OCI-LY7 (cell line): ENCODE measurements around the gene PLCL1. TPM values are rescaled to one million over a fixed set of nuclear protein-coding genes. Genes with fewer than 3 reads are reported as not detected.
"Not testable (repeated sequence)": the region's sequence is repeated elsewhere in the genome, so short reads cannot be mapped to it uniquely, and the experiment has no call there.

Experiments used
- BruUV-seq: library from RNA; stranded (reverse); fragments of 400-500 nt; replicated peaks from 2 replicates; lab custom pipeline; 2021; lab: Mats Ljungman, UMichigan
- CTCF ChIA-PET: fragments of 300-600 bp; sonication (Branson Sonifier 250); formaldehyde crosslinking; loops from one replicate; lab custom pipeline; 2022; ENCODE audit warnings: antibody characterized with exemption; ENCODE audit not compliant: unreplicated experiment; lab: Charles Lee
- POLR2A ChIA-PET: fragments of 300-600 bp; sonication (Branson Sonifier 250); formaldehyde crosslinking; loops from one replicate; lab custom pipeline; 2022; ENCODE audit warnings: antibody characterized with exemption; lab: Charles Lee
- DNase-seq: peaks from one replicate; pipeline ENCODE4 v3.0.0-alpha.2; 2015; ENCODE audit warnings: low spot score
- H2AFZ ChIP-seq: fragments of 200-600 bp; sonication (generic), shearing (Covaris generic); 2 replicates; pipeline ENCODE4 v1.6.1; 2014; ENCODE audit warnings: mild to moderate bottlenecking, antibody characterized with exemption, low read length, moderate library complexity
- H3K27ac ChIP-seq: fragments of 200-600 bp; sonication (generic); 2 replicates; pipeline ENCODE4 v1.5.1; 2014; ENCODE audit warnings: mixed run types, low read depth, mild to moderate bottlenecking, moderate library complexity, low read length, inconsistent platforms; ENCODE audit not compliant: poor library complexity, severe bottlenecking
- H3K36me3 ChIP-seq: fragments of 200-600 bp; sonication (generic); 2 replicates; pipeline ENCODE4 v1.6.1; 2014; ENCODE audit warnings: mild to moderate bottlenecking, antibody characterized with exemption, low read length, moderate library complexity, mixed read lengths; ENCODE audit not compliant: insufficient read depth
- H3K4me1 ChIP-seq: fragments of 200-600 bp; sonication (generic); 2 replicates; pipeline ENCODE4 v1.5.1; 2014; ENCODE audit warnings: mild to moderate bottlenecking, low read length; ENCODE audit not compliant: insufficient read depth, poor library complexity, severe bottlenecking
- H3K4me2 ChIP-seq: fragments of 200-600 bp; sonication (generic); 2 replicates; pipeline ENCODE4 v1.6.1; 2014; ENCODE audit warnings: mild to moderate bottlenecking, low read length
- H3K4me3 ChIP-seq: fragments of 200-600 bp; sonication (generic); 2 replicates; pipeline ENCODE4 v1.5.1; 2014; ENCODE audit warnings: mild to moderate bottlenecking, low read depth, low read length; ENCODE audit not compliant: poor library complexity, severe bottlenecking
- H3K79me2 ChIP-seq: fragments of 200-600 bp; sonication (generic); 2 replicates; pipeline ENCODE4 v1.6.1; 2016; ENCODE audit warnings: low read depth, mild to moderate bottlenecking, low read length, moderate library complexity, mixed read lengths; ENCODE audit not compliant: insufficient read depth
- H3K9me2 ChIP-seq: fragments of 200-600 bp; sonication (generic); 2 replicates; pipeline ENCODE4 v1.6.1; 2016; ENCODE audit warnings: mild to moderate bottlenecking, low read length, mixed read lengths; ENCODE audit not compliant: insufficient read depth
- H3K9me3 ChIP-seq: fragments of 200-600 bp; sonication (generic); 2 replicates; pipeline ENCODE4 v1.6.1; 2014; ENCODE audit warnings: mild to moderate bottlenecking, mixed run types, low read length, mixed read lengths
- H4K20me1 ChIP-seq: fragments of 200-600 bp; sonication (generic); 2 replicates; pipeline ENCODE4 v1.6.1; 2014; ENCODE audit warnings: mild to moderate bottlenecking, antibody characterized with exemption, low read length, moderate library complexity, mixed read lengths; ENCODE audit not compliant: insufficient read depth
- CTCF ChIP-seq: fragments of 200-600 bp; sonication (generic); conservative IDR thresholded peaks from 2 replicates; pipeline ENCODE4 v1.5.1; 2014; ENCODE audit warnings: mild to moderate bottlenecking, antibody characterized with exemption, low read length, moderate library complexity, mixed read lengths
- EZH2phosphoT487 ChIP-seq: fragments of 200-600 bp; sonication (generic); IDR thresholded peaks from 2 replicates; pipeline ENCODE4 v1.6.1; 2018; ENCODE audit warnings: low read depth, borderline replicate concordance, mild to moderate bottlenecking, mixed run types, antibody characterized with exemption, low read length, moderate library complexity, mixed read lengths
- intact Hi-C: fragments of 100-400 bp; cut with micrococcal nuclease; formaldehyde crosslinking; loops from one replicate; pipeline ENCODE4 v1.10.0; 2022; ENCODE audit not compliant: unreplicated experiment
- total RNA-seq, 2 experiments: library from RNA; depleted of rRNA in 1 of 2; stranded (reverse); fragments of >200 nt in 1 of 2; shearing (Covaris generic) in 1 of 2; gene quantifications; 2 replicates each; pipeline ENCODE4 v1.2.3, GENCODE V29; 2014 to 2022

The PLCL1 gene
- total RNA-seq, 2 experiments from 2014 or later = 0.03 TPM; not detected in 1

- H3K4me2 ChIP-seq = no peak overlapping the region
- no peak overlapping the region for H3K27ac ChIP-seq
- no peak overlapping the region for H3K4me3 ChIP-seq
- no peak overlapping the region for H2AFZ ChIP-seq
- no peaks in the 10 kb centered on the region for H3K4me1 ChIP-seq
- H3K9me2 ChIP-seq = no peaks in the 10 kb centered on the region
- ChIA-PET POLR2A (no interaction called here), CTCF (no interaction called here)
- no peaks in the 10 kb centered on the region for H3K36me3 ChIP-seq
- DNase-seq = no peak
- TF ChIP-seq EZH2phosphoT487 (no peak), CTCF (no peak)
- H4K20me1 ChIP-seq = no peaks in the 10 kb centered on the region
- H3K9me3 ChIP-seq = no peaks in the 10 kb centered on the region
- H3K79me2 ChIP-seq = no peaks in the 10 kb centered on the region
- no TSS peak for BruUV-seq
- intact Hi-C loops = no loop called here
Observed at GRCh38 chr2:197827618-197828017, 23.2 kb downstream of the PLCL1 start.

GRCh38 chr2:197828464-197829135, 24.2 kb downstream of the PLCL1 start:
- H4K20me1 ChIP-seq = no peaks in the 10 kb centered on the region
- no peak for DNase-seq
- H3K27ac ChIP-seq = no peak overlapping the region
- H3K4me2 ChIP-seq = no peak overlapping the region
- no peak overlapping the region for H3K4me3 ChIP-seq
- no peaks in the 10 kb centered on the region for H3K9me2 ChIP-seq
- H3K9me3 ChIP-seq = no peaks in the 10 kb centered on the region
- intact Hi-C loops = no loop called here
- POLR2A ChIA-PET = interaction anchor here (0.6 kb wide), 1 partner anchor 163 kb away, joined by 4 read pairs; no protein-coding TSS in a partner anchor
- no peak for TF ChIP-seq CTCF
- TF ChIP-seq EZH2phosphoT487 = no peak
- no peaks in the 10 kb centered on the region for H3K4me1 ChIP-seq
- no peaks in the 10 kb centered on the region for H3K79me2 ChIP-seq
- no TSS peak for BruUV-seq
- H2AFZ ChIP-seq = no peak overlapping the region
- CTCF ChIA-PET = no interaction called here
- H3K36me3 ChIP-seq = no peaks in the 10 kb centered on the region

GRCh38 chr2:197834771-197835170, 30.4 kb downstream of the PLCL1 start:
- CTCF ChIA-PET, H2AFZ ChIP-seq, DNase-seq, H3K36me3 ChIP-seq, H3K4me1 ChIP-seq, H4K20me1 ChIP-seq, intact Hi-C loops, H3K4me3 ChIP-seq, POLR2A ChIA-PET, H3K9me2 ChIP-seq, H3K4me2 ChIP-seq, BruUV-seq, H3K79me2 ChIP-seq, H3K9me3 ChIP-seq, H3K27ac ChIP-seq: not testable (repeated sequence)
